GM12872 (cell line): ENCODE results near the gene BAIAP3.

ENCODE experiments used
- CTCF ChIP-seq: IDR thresholded peaks from 3 replicates; pipeline ENCODE4 v1.5.1; 2011; ENCODE audit warnings: low read depth, mild to moderate bottlenecking, low read length, moderate library complexity; ENCODE audit not compliant: insufficient read depth

Gene BAIAP3

GRCh38 chr16:1298406-1298805 is 35.0 kb upstream of the BAIAP3 start:
- TF ChIP-seq CTCF: no peak

GRCh38 chr16:1299012-1299867 is 34.2 kb upstream of the BAIAP3 start:
- TF ChIP-seq CTCF: no peak

GRCh38 chr16:1299868-1300203 is 33.6 kb upstream of the BAIAP3 start:
- TF ChIP-seq CTCF: no peak

GRCh38 chr16:1300664-1301476 is 32.6 kb upstream of the BAIAP3 start:
- peak; percentile 93 for TF ChIP-seq CTCF

- no peak for TF ChIP-seq CTCF
Observed at GRCh38 chr16:1301562-1301961, 31.9 kb upstream of the BAIAP3 start.

- no peak for TF ChIP-seq CTCF
Observed at GRCh38 chr16:1305823-1306222, 27.6 kb upstream of the BAIAP3 start.

GRCh38 chr16:1306334-1306733 is 27.1 kb upstream of the BAIAP3 start:
- TF ChIP-seq CTCF: no peak
